RWPE1 (cell line): ENCODE measurements around the gene HEPACAM.
"Not testable (repeated sequence)": the region's sequence is repeated elsewhere in the genome, so short reads cannot be mapped to it uniquely, and the experiment has no call there.

Source experiments
- CTCF ChIA-PET: fragments of 350-600 bp; sonication (Branson Sonifier 250); formaldehyde crosslinking; extraction: SDS; loops from one replicate; lab custom pipeline; 2021; lab: Yijun Ruan, JAX
- POLR2A ChIA-PET: fragments of 400-600 bp; formaldehyde crosslinking; extraction: SDS; loops from one replicate; lab custom pipeline; 2020; ENCODE audit warnings: antibody characterized with exemption; ENCODE audit not compliant: low non-redundant PET; lab: Yijun Ruan, JAX
- DNase-seq: peaks from one replicate; pipeline ENCODE4 v3.0.0; 2012; ENCODE audit warnings: low spot score
- H3K27ac ChIP-seq: fragments of 450-650 bp; 2 replicates; pipeline ENCODE4 v1.5.1; 2017
- CTCF ChIP-seq: fragments of 450-650 bp; conservative IDR thresholded peaks from 2 replicates; pipeline ENCODE4 v1.5.1; 2017; ENCODE audit warnings: low read depth, mild to moderate bottlenecking

Gene HEPACAM

GRCh38 chr11:124976531-124976930 lies 40.7 kb upstream of the HEPACAM start:
- POLR2A ChIA-PET = no interaction called here
- no peak for DNase-seq
- CTCF ChIA-PET = interaction anchor here (0.7 kb wide), 1 partner anchor 24 kb away, joined by 3 read pairs; no protein-coding TSS in a partner anchor
- H3K27ac ChIP-seq = no peak overlapping the region
- no peak for TF ChIP-seq CTCF

GRCh38 chr11:124971810-124972209 lies 36.0 kb upstream of the HEPACAM start:
- ChIA-PET CTCF (interaction anchor here (1.4 kb wide), 1 partner anchor 170 kb away, joined by 4 read pairs; no protein-coding TSS in a partner anchor), POLR2A (no interaction called here)

GRCh38 chr11:124970925-124971324 lies 35.1 kb upstream of the HEPACAM start:
- CTCF ChIA-PET = interaction anchor here (0.6 to 1.4 kb wide), 4 partner anchors 15 to 352 kb away, joined by 3 to 4 read pairs (median 4); no protein-coding TSS in a partner anchor
- POLR2A ChIA-PET = no interaction called here
- peak; percentile 57 for DNase-seq
- TF ChIP-seq CTCF = peak; percentile 15; the same call in 1 of the 2 replicates
- no peak overlapping the region for H3K27ac ChIP-seq

More at GRCh38 chr11:124971810-124972209, 36.0 kb upstream of the HEPACAM start:
- no peak for DNase-seq
- no peak for TF ChIP-seq CTCF
- H3K27ac ChIP-seq = no peak overlapping the region

GRCh38 chr11:124968197-124968596 lies 32.4 kb upstream of the HEPACAM start:
- CTCF ChIA-PET, POLR2A ChIA-PET, H3K27ac ChIP-seq, DNase-seq: not testable (repeated sequence)

GRCh38 chr11:124961972-124962609 lies 26.2 kb upstream of the HEPACAM start:
- no peak overlapping the region for H3K27ac ChIP-seq
- peak; percentile 80 for TF ChIP-seq CTCF
- CTCF ChIA-PET = interaction anchor here (0.6 to 0.7 kb wide), 2 partner anchors 86 to 108 kb away, joined by 3 to 5 read pairs; no protein-coding TSS in a partner anchor
- DNase-seq = peak; percentile 76
- POLR2A ChIA-PET = no interaction called here

- POLR2A ChIA-PET = no interaction called here
- CTCF ChIA-PET = interaction anchor here (1.8 to 2.1 kb wide), 2 partner anchors 79 to 118 kb away, joined by 6 to 11 read pairs; no protein-coding TSS in a partner anchor
Measured at GRCh38 chr11:124955035-124955434, 19.2 kb upstream of the HEPACAM start.

More at GRCh38 chr11:124955035-124955434, 19.2 kb upstream of the HEPACAM start:
- TF ChIP-seq CTCF = no peak
- no peak for DNase-seq
- H3K27ac ChIP-seq = no peak overlapping the region
